Activated T-cell treated with anti-CD3 and anti-CD28 coated beads, Interleukin-2, amount 50 U/mL, for 72 hours (primary cell): ENCODE data around the gene PLCD3. TPM values are rescaled to one million over a fixed set of nuclear protein-coding genes. Genes with fewer than 3 reads are reported as not detected.
A peak's percentile ranks its signal among the peaks of the same experiment; 100 is the strongest.

ENCODE experiments used
- ATAC-seq, 2 donors: fragments of 150-1000 bp; cut with Tn5 transposase; replicated peaks in 1 of 2; 2 replicates each; pipeline ENCODE4 v1.10.0; 2021; ENCODE audit warnings: moderate library complexity in 2 of 2, mild to moderate bottlenecking in 1 of 2
- DNase-seq, 2 donors: peaks; one replicate each; pipeline ENCODE4 v3.0.0; 2021 to 2022; ENCODE audit warnings: mixed read lengths in 1 of 2
- H3K27ac Mint-ChIP-seq: one replicate; pipeline ENCODE4 v1.8.0; 2022; ENCODE audit warnings: mild to moderate bottlenecking, moderate library complexity, mixed read lengths
- H3K27me3 Mint-ChIP-seq: one replicate; pipeline ENCODE4 v1.8.0; 2022; ENCODE audit warnings: low read depth, mixed read lengths
- H3K36me3 Mint-ChIP-seq, 2 donors: one replicate each; pipeline ENCODE4 v1.8.0; 2022; ENCODE audit warnings: mixed read lengths in 2 of 2, mild to moderate bottlenecking in 1 of 2; ENCODE audit not compliant: insufficient read depth in 2 of 2
- H3K4me1 Mint-ChIP-seq: one replicate; pipeline ENCODE4 v1.8.0; 2022; ENCODE audit warnings: low read depth, mixed read lengths
- H3K4me3 Mint-ChIP-seq, 2 donors: one replicate each; pipeline ENCODE4 v1.8.0; 2022; ENCODE audit warnings: mild to moderate bottlenecking in 2 of 2, mixed read lengths in 2 of 2, moderate library complexity in 2 of 2
- H3K9me3 Mint-ChIP-seq, 2 donors: one replicate each; pipeline ENCODE4 v1.8.0; 2022; ENCODE audit warnings: mixed read lengths in 2 of 2
- total RNA-seq, 2 donors: library from RNA; stranded (reverse); gene quantifications; one replicate each; pipeline ENCODE4 v1.2.3, GENCODE V29; 2022

The PLCD3 gene
- total RNA-seq, result 1 to 10 TPM; 3.1 to 4.5 TPM

GRCh38 chr17:45132320-45132571 is at the start of gene PLCD3:
Gene PLCD3, minus strand, starts transcription at chr17:45132515. Its CDS starts 105 bp downstream, at chr17:45132410.
- no peaks in the 10 kb centered on the region for H3K9me3 Mint-ChIP-seq
- peak within 1 kb of the TSS; percentile 85 to 95 for H3K4me3 Mint-ChIP-seq
- no peak for DNase-seq
- H3K27me3 Mint-ChIP-seq, result peaks cover 8% of the 10 kb centered on the region
- no peaks in the 10 kb centered on the region for H3K36me3 Mint-ChIP-seq
- H3K27ac Mint-ChIP-seq, result peak within 1 kb of the TSS; percentile 28
- H3K4me1 Mint-ChIP-seq, result peaks cover 21% of the 10 kb centered on the region
- ATAC-seq, result peak in 1 of 2 donors; percentile 48

GRCh38 chr17:45177563-45177962 is 45.2 kb upstream of the PLCD3 start:
- ATAC-seq, result no peak
- no peak for DNase-seq
- Mint-ChIP-seq H3K27me3 (no peaks in the 10 kb centered on the region), H3K4me1 (peaks cover 13% of the 10 kb centered on the region), H3K4me3 (no peak overlapping the region), H3K9me3 (no peaks in the 10 kb centered on the region), H3K27ac (no peak overlapping the region), H3K36me3 (no peaks in the 10 kb centered on the region)

DNA sequence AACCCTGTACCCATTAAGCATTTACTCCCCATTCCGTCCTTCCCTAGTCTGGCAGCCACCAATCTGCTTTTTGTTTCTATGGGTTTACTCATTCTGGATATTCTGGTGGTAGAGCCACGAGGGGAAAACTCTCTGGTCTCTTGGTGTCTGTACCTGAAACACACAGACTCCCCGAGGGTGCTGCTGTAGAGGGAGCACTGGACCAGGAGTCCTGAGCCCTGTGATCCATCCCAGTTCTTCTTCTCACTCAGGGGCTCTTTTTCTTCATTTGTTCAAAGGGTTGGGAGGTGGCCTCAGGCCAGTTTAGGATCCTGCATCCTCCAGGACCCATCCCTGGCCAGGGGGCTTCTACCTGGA is 43.4 kb upstream of the PLCD3 start:
- DNase-seq (no peak), ATAC-seq (no peak)
- Mint-ChIP-seq H3K27ac (no peak overlapping the region), H3K27me3 (no peaks in the 10 kb centered on the region), H3K4me3 (no peak overlapping the region), H3K4me1 (peaks cover 30% of the 10 kb centered on the region), H3K9me3 (no peaks in the 10 kb centered on the region), H3K36me3 (no peaks in the 10 kb centered on the region)

- H3K4me3 Mint-ChIP-seq, result peak overlapping the region; percentile 80 to 84
- no peaks in the 10 kb centered on the region for H3K27me3 Mint-ChIP-seq
- DNase-seq (peak; percentile 55 to 56), ATAC-seq (peak; percentile 85 to 87)
- no peaks in the 10 kb centered on the region for H3K36me3 Mint-ChIP-seq
- H3K27ac Mint-ChIP-seq, result peak overlapping the region; percentile 64
- H3K9me3 Mint-ChIP-seq, result no peaks in the 10 kb centered on the region
- H3K4me1 Mint-ChIP-seq, result peaks cover 32% of the 10 kb centered on the region
These were observed 40.4 kb upstream of the PLCD3 start for GRCh38 chr17:45172541-45173286.

DNA sequence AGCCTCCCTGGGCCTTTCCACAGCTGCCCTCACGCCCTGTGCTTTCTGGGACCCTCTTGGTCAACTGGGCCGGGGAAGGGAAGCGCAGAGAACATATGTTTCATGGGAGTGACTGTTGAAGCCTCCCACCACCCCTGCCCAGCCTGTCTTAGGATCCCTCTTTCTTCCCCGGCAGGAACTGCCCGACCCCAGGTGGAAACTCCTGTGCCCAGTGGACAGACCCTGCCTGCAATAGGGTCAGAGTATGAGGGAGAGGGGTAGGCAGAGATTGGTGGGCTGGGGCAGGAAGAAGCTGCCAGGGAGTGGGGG is 39.9 kb upstream of the PLCD3 start:
- no peaks in the 10 kb centered on the region for H3K36me3 Mint-ChIP-seq
- DNase-seq (no peak), ATAC-seq (no peak)
- no peaks in the 10 kb centered on the region for H3K9me3 Mint-ChIP-seq
- no peak overlapping the region for H3K27ac Mint-ChIP-seq
- peak overlapping the region; percentile 34 to 80 for H3K4me3 Mint-ChIP-seq
- peaks cover 32% of the 10 kb centered on the region for H3K4me1 Mint-ChIP-seq
- no peaks in the 10 kb centered on the region for H3K27me3 Mint-ChIP-seq

GRCh38 chr17:45171338-45172231 is 39.3 kb upstream of the PLCD3 start:
- no peaks in the 10 kb centered on the region for H3K36me3 Mint-ChIP-seq
- H3K27me3 Mint-ChIP-seq, result no peaks in the 10 kb centered on the region
- DNase-seq (no peak), ATAC-seq (no peak)
- H3K27ac Mint-ChIP-seq, result no peak overlapping the region
- H3K9me3 Mint-ChIP-seq, result no peaks in the 10 kb centered on the region
- peak overlapping the region; percentile 34 to 80 for H3K4me3 Mint-ChIP-seq
- peaks cover 32% of the 10 kb centered on the region for H3K4me1 Mint-ChIP-seq

DNA sequence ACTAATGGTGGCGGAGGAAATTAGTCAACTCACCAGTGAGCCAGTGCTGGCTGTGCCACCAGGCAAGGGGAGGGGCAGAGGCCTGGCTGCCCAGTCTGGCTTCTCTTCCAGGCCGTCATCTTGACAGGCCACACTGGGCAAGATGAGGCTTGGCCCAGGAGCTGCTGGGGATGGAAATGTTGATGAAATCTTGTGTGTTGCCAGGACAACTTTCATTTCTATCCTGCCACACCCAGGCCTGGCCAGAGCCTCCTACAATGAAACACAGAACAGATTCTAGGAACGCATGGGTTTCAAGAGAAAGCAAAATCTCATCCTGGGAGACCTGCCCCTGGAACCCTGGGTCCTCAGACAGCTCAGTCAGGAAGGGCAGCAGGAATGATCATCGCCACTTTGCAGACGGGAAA is 38.6 kb upstream of the PLCD3 start:
- no peaks in the 10 kb centered on the region for H3K27me3 Mint-ChIP-seq
- peaks cover 30% of the 10 kb centered on the region for H3K4me1 Mint-ChIP-seq
- no peaks in the 10 kb centered on the region for H3K9me3 Mint-ChIP-seq
- peak overlapping the region in 1 of 2 donors; percentile 60 for H3K4me3 Mint-ChIP-seq
- DNase-seq (no peak), ATAC-seq (no peak)
- no peaks in the 10 kb centered on the region for H3K36me3 Mint-ChIP-seq
- no peak overlapping the region for H3K27ac Mint-ChIP-seq

GRCh38 chr17:45170280-45170930 is 38.1 kb upstream of the PLCD3 start:
- no peak for ATAC-seq
- peaks cover 27% of the 10 kb centered on the region for H3K4me1 Mint-ChIP-seq

GRCh38 chr17:45168991-45169752 is 36.9 kb upstream of the PLCD3 start:
- Mint-ChIP-seq H3K27ac (no peak overlapping the region), H3K9me3 (no peaks in the 10 kb centered on the region), H3K36me3 (no peaks in the 10 kb centered on the region), H3K4me3 (no peak overlapping the region), H3K4me1 (peaks cover 27% of the 10 kb centered on the region), H3K27me3 (no peaks in the 10 kb centered on the region)
- no peak for DNase-seq
- no peak for ATAC-seq

More at GRCh38 chr17:45170280-45170930, 38.1 kb upstream of the PLCD3 start:
- Mint-ChIP-seq H3K4me3 (no peak overlapping the region), H3K9me3 (no peaks in the 10 kb centered on the region), H3K27ac (no peak overlapping the region), H3K27me3 (no peaks in the 10 kb centered on the region), H3K36me3 (no peaks in the 10 kb centered on the region)
- DNase-seq, result no peak

DNA sequence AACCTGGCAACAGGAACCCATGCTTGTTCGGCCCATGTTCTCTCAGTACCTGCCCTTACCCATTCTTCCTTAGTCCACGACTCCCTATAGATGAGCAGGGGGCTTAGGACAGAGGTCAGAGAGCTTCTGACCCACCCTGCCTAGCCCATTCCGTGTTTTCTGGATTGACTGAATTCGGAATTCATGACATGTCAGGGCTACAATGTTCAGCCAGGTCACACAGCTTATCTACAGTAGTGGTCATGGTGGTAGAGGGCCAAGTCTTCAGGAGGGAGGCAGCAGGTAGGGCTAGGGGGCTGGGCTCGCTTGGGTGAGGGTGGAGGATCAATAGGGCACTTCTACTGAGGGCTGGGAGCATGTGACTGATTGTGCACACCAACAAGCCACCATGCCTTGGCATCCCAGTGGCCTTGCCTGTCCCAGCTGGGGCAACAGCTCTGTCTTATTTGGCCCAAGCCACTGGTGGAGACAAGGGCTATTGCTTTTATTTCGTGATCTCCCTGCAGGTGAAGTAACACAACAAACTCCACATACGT is 32.5 kb upstream of the PLCD3 start:
- Mint-ChIP-seq H3K9me3 (no peaks in the 10 kb centered on the region), H3K36me3 (peaks cover 6% of the 10 kb centered on the region in 2 donors)

DNA sequence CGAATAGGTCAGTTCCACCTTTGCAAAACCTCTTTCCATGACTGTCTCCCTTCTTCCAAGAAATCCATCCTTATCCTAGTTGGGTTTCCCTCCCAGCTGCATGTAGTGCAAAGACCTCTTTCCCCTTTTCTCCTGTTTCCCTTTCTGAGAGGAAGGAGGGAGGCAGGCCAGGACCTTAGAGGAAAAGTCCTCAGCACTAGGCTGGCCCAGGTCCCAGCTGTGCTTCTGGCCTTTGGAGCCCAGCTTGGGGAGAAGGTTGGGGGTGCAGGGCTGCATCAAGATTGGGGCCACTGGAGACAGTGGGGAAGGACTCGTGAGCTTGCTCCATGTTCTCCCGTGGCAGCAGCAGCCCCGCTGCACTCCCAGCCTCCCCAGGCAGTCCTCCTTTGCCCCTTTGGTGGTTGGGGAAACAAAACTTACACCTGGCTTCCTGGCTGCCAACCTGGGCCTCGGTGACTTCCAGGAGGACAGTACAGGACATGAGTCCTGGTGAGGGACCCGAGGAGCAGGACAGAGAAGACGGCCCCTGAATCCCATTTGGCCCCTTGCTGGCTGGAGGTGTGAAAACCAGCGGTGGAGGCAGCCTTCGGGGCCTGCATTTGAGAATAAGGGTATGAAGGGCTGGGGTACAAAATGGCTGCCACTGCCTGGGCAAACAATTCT is 29.8 kb upstream of the PLCD3 start:
- ATAC-seq, result no peak
- H3K9me3 Mint-ChIP-seq, result no peaks in the 10 kb centered on the region

More for the DNA sequence above, 32.5 kb upstream of the PLCD3 start:
- Mint-ChIP-seq H3K27me3 (no peaks in the 10 kb centered on the region), H3K4me1 (peaks cover 18% of the 10 kb centered on the region), H3K4me3 (no peak overlapping the region), H3K27ac (no peak overlapping the region)
- ATAC-seq (no peak), DNase-seq (no peak)

DNA sequence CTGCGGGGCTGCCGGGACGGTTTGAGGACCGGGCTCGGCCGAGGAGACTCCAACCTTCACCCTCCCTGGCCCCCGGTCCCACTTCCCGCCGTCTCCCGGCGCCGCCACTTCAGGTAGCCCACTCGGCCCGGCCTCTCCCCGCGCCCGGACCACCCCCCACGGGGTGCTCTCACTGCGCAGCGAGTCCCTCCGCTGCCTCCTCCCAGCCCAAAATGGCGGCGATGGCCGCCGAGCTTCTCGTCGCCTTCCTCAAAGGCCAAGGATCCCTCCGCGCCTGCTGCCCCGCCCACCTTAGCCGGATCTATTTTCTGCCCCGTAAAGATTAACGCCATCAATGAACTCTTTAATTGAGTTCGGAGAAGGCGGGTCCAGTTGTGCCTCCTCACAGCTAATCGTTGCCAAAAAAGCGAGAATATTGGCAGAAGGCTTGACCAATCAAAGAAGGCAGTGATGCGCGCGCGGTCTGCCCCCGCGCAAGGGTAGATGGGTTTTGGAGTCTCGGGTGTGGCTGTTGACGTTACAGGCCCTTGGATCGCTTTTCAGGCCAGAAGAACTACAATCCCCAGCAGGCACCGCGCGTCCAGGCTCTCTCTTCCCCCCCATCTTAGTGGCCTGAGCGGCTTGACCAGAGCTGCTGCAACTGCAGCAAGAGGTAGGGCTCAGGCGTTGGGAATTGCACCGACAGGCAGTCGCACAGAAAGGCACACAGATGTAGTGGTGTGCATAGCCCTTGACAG is 29.1 kb upstream of the PLCD3 start, which contains the start of gene HEXIM2:
TSS of gene HEXIM2 (plus strand) at position 588 of the 737 bp plus-strand sequence. CDS start 919 bp downstream, outside the sequence.
- ATAC-seq, result peak; percentile 96 to 97
- peak; percentile 96 to 98 for DNase-seq

More for the DNA sequence above, 29.8 kb upstream of the PLCD3 start:
- Mint-ChIP-seq H3K4me3 (peak overlapping the region; percentile 92 to 95), H3K27me3 (no peaks in the 10 kb centered on the region), H3K4me1 (peaks cover 42% of the 10 kb centered on the region), H3K27ac (peak overlapping the region; percentile 71), H3K36me3 (peaks cover 8 to 20% of the 10 kb centered on the region in 2 donors)
- DNase-seq, result no peak

More for the DNA sequence above, 29.1 kb upstream of the PLCD3 start, which contains the start of gene HEXIM2:
- Mint-ChIP-seq H3K27me3 (no peaks in the 10 kb centered on the region), H3K9me3 (no peaks in the 10 kb centered on the region), H3K27ac (peak within 1 kb of the TSS; percentile 96), H3K4me3 (peak within 1 kb of the TSS; percentile 92 to 95), H3K4me1 (peaks cover 42% of the 10 kb centered on the region), H3K36me3 (peaks cover 8 to 20% of the 10 kb centered on the region in 2 donors)
